T1000 (cell line): ENCODE data around the gene JMJD6.
"Not testable (repeated sequence)": the region's sequence is repeated elsewhere in the genome, so short reads cannot be mapped to it uniquely, and the experiment has no call there.

Source experiments
- DNase-seq: peaks from one replicate; lab custom pipeline; 2025; ENCODE audit warnings: mixed read lengths; lab: John Stamatoyannopoulos, UW

JMJD6 gene

DNA sequence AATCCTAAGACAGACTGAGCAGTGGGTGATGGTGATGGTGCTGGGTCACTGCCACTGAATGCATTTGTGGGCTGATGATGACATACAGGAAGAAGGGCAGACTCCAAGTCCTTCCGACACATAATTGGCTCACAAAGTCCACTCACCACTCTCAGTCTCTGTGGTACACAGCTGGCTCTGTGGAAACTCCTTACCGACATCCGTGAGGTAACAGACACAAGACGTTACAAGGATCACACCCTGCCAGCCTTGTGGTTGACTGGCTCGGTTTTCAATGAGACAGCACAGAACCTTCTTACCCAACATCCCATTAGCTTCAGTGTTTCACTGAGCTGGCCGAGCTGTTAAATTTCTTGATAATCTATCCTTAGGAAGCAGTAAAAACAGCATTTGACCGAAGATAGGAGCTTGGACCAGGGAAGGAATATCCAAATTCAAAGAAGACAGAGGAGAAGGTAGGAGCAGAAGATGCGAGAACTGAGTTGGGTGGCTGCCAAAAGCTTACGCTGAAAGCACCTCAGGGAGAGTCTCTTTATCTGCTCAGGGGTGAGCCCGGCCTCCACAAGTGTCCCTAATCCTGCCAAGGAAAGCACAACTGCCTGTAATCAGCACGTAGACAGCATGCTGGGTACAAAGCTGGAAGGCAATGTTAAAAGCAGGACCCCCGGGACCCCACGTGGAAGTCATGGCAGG lies 10.1 kb downstream of the JMJD6 start:
- peak; percentile 46 for DNase-seq

DNA sequence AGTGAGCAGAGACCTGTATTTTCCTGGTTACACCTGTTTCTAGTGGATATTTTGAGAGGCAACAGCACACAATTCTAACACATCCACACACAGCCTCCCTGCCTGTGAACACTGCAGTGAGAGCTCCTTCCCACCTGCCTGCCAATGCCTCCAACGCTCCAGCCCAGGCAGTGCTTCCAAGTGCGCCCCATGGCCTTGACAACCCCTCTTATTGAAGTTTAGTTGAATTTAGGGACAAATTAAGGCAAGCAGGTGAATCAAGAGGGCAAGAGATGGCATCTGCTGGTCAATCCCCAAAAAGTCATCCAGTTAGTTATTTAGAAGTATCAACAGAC lies 10.9 kb downstream of the JMJD6 start:
- DNase-seq, result no peak

DNA sequence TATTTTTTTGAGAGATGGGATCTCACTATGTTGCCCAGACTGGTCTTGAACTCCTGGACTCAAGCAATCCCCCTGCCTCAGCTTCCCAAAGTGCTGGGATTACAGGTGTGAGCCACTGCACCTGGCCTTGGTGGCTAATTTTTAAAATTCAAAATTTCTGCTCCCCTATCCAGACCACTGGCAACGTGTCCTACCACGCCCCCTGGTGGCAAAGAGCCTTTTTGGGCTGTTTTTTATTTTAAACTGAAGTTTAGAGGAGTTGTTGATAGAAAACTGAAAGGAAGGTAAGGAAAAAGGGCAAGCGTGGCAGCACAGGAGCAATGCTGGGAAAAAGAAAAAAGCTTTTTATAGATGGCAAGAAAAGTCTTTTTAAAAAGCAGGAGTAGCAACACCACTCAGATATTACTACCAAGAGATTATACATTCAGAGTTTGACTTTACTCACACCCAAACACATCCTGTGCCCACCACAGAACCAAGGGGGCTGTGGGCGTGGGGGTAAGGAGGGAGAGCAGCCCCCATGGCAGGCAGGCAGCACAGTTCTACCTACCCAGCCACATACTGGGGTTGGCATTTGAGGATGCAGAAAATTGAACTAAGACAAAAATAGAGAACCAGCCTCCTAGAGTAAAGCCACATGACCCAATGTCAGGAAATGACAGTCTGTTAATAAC lies 11.4 kb downstream of the JMJD6 start:
- DNase-seq, result peak; percentile 25

DNA sequence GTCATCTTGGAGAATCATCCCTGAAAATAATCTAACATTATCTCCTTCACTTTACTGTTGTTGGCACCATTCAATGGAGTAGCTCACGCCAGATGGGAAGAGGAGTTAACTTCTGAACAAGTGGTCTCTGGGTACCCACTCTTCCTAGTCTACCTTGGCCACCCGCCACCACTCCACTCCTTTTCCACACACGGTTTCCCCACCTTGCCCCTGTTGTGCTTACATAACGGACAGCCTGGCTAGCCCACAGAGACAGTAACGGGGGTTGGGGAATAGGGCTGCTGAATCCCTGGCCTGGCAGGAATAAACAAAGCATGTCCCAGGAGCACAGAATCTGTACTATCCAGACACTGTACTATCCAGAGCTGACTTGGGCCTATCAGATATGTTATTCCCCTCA lies 12.1 kb downstream of the JMJD6 start:
- no peak for DNase-seq

DNA sequence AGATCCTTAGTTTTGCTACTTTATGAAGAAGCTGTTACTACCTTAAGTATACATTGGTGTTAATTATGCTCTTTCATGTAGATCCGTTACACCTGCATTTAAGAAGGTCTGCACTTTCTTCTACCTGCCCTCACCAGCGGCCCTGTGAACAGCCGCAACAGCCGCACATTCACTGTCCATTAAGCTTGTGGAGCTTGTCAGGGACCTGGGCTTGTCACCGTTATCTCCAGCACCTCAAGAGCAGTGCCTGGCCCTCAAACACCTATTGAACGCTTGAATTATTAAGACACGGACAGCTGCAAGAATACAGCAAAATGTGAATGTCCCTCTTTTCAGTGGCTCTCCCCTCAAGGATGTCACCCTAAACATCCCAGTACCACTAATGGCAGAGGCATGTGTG lies 12.6 kb downstream of the JMJD6 start:
- no peak for DNase-seq

DNA sequence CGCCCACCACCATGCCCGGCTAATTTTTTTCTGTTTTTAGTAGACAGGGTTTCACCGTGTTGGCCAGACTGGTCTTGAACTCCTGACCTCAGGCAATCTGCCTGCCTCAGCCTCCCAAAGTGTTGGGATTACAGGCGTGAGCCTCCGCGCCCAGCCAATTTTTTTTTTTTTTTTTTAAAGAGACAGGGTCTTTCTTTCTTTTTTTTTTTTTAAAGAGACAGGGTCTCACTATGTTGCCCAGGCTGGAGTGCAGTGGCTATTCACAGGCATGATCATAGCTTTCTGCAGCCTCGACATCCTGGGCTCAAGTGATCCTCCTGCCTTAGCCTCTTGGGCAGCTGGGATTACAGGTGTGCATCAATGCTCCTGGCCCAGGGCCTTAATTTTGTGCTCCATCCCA lies 14.1 kb downstream of the JMJD6 start:
- DNase-seq, result not testable (repeated sequence)

DNA sequence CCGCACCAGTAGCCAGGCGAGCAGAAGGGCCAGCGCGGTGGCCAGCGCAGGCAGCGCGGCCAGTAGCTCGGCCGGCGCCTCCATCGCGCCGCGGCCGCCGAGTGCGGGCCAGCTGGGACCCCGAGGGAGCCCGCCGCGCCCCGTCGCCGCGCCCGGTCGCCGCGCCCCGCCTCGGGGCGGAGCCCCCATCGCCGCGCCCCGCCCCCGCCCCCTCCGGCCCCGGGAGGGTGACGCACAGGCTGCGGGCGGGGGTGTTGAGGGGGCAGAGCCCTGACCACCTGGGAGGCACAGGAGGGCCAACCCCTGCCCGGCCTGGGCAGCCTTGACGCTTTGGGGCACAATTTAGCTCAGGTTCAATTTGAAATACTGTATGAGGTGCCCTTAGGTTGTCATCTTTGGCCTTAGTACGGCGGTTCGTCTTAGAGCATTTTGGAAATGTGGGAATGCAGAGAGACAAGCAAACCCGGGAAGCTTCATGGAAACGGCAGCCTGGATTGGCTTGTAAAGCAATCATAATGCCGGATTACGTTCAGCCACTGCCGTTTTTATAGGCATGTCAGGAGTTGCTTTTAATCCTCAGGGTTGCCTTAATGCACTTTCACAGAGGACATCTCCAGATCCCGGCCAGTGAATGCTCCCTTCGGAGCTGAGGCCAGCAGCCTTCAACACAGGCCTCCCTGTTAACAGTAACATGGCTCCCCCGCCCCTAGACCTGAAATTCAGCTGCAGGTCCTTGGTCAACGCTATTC lies 15.4 kb downstream of the JMJD6 start, which contains the start of gene MXRA7:
MXRA7 (minus strand) TSS at position 103 of the 749 bp plus-strand sequence; CDS start at position 84, 19 bp downstream.
- DNase-seq, result peak; percentile 71

DNA sequence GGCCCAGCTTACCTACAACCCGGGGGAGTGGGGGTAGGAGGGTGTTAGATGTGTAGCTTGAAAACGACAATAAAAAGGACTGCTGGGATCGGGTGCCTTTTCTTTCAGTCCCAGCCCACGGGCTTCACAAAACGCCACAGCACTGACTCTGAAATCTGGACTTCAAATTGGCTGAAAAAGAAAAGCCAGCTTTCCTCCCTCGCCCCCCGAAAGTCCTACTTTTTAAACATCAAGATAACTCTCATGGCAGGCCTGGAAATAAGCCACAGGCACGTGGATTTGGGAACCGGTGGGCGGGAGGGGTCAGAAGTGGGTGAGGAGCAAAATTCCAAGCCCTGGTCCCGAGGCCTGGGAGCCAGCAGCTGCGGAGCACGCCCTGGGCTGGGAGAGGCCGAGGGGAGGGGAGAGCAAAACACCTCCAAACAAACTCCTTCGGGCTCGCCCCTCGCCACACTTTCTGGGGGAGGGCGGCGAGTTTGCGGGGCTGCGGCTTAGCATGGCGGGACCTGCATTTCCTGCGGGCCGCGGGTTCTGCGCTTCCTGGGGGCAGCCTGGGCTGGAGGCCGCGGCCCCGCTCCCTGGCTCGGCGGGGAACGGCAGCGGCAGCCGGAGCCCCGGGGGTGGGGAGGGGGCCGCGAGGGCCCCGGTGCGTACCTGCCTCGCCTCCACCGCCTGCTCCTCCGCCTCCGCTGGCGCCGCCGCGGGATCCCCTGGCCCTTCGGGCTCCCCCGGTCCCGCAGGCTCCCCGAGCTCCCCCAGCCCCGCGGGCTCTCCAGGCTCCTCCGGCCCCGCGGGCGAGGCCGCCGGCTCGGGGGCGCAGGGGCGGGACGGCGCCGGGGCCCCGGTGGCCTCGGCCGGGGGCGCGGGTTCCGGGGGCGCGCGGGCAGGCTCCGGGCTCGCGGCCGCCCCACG lies 16.2 kb downstream of the JMJD6 start:
- not testable (repeated sequence) for DNase-seq

DNA sequence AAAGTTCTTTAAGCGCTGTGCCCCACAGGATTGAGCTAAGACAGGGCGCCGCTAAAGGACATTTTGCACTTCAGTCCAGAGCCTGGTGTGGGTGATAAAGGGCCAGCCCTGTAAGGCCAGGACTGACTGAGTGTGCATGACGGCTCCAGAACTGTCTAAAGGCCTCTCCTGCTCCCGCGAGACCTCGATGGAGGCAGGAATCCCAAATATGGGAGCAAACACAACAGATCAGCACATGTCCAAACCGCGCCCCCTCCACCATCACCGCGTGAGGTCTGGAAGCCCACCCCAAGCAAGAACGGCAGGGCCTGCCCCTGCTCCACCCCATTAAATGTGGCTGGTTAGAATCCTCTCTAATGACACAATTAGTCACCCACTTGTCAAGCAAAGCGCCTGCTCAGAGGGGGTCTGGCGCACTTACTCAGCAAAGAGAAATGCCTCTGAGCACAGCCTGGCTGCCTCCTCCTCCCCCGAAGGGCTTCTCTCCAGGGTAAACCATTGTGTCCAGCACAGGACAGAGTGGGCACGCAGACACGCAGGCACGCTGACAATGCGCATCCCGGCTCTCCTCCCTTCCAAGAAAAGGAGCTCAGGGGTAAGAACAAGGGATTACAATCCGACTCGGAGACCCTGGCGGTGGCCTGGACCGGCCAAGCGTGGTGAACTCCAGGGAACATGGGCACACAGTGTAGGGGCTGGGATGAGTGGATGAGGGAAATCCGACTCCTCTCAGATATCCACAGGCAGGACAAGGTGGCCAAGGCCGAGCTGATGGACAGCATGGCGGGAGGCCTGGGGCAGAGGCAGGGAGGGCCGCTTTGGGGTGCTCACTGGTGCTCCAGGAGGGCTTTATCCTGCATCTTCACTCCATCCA lies 17.1 kb downstream of the JMJD6 start:
- peak; percentile 91 for DNase-seq

DNA sequence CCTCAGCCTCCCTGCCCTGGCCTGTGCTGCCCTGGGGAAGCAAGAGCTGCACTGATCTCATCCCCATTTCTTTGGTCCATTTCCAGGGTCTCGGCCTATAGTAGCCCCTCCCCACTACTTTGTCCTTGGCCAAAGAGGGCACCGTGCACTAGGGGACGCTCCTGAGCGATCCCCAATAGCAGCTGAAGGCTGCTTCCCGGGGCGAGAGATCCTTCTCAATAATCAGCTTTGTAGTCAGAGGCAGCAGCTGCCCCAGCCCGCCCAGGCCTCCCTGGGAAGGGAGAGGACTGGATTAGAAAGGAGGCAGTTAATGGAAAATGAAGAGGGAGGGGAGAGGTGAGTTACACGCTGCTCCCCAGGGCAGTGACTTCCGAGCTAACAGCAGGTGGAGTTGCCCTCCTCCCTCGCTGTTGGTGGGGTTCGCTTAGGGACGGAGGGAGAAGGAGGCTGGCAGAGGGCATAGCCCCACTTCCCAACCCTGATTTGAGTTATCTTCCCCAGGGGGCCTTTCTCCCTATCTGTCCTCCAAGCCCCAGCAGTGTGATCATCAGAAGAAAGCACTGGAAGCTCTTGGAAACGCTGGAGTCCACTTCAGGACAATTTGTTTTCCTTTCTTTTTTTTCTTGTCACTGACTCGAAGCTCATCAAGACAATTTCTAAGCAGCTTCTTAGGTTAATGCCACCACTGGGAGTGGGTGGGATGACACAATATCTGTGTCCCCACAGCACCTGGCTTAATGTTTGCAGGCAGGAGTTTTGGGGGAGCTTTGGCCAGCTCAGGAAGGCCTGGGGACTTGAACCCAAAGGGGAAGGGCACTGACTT lies 18.2 kb downstream of the JMJD6 start:
- no peak for DNase-seq

DNA sequence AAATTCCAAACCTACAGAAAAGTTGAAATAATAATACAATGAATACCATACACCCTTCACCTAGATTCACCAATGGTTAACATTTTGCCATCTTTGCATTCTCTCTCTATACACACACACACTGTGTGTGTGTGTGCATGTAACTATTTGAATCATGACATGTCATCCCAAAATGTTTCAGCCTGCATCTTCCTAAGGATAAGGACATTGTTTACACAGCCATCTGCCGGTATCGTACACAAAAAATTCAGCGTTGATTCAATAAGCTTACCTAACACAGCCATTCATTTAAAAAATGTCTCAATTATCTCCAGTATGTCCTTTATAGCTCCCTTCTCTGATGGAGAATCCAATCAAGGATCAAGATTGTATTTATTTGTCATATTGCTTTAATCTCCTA lies 19.6 kb downstream of the JMJD6 start:
- no peak for DNase-seq

DNA sequence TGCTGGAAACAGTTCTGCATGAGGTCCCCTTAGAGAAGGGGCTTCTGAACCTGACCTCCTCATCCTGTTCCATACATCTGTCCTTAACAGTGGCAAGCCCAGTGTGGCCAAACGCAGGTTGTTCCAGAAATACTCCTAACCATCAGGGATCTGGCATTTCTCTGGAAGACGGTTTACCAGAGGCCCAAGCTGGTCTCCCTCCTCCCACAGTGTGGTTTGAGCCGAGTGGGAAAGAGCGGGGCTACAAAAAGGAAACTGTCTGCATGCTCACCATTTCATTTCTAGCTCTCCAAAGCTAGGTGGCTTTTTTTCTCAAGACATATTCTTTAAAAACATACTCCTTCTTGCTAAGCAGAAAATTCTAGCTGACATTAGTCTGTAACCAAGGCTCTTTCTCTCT lies 21.6 kb downstream of the JMJD6 start:
- no peak for DNase-seq

DNA sequence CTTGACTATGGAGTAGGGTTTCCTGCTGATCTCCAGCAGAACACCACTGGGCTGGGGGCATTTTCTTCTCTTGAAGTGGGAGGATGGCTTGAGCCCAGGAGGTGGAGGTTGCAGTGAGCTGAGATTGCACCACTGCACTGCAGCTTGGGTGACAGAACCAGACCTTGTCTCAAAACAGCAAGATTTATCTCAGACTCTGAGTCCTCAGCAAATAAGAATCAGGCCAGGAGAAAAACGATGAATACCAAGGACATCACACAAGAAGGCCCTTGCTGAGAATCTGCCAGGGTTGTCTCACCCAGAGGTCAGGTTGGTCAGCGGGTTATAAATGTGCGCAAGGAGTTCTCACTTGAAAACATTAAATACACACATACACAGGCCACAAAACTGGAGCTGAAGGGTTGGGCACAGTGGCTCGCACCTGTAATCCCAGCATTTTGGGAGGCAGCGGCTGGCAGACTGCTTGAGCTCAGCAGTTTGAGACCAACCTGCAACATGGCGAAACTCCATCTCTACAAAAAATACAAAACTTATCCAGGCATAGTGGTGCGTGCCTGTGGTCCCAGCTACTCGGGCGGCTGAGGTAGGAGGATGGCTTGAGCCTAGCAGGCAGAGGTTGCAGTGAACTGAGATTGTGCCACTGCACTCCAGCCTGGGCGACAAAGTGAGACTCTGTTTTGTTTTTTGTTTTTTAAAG lies 23.3 kb downstream of the JMJD6 start:
- DNase-seq, result no peak

DNA sequence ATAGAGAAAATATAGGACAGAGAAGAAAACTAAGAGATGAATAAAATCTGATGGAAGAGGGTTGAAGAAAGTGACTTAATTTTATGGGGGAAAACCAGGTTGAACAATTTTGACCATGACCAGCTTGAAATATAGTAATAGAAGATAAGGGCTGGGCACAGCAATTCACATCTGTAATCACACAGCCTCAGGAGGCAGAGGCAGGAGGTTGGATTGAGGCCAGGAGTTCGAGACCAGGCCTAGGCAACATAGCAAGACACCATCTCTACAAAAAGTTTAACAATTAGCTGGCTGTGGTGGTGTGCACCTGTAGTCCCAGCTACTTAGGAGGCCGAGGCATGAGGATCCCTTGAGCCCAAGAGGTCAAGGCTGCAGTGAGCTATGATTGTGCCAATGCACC lies 24.3 kb downstream of the JMJD6 start:
- no peak for DNase-seq

DNA sequence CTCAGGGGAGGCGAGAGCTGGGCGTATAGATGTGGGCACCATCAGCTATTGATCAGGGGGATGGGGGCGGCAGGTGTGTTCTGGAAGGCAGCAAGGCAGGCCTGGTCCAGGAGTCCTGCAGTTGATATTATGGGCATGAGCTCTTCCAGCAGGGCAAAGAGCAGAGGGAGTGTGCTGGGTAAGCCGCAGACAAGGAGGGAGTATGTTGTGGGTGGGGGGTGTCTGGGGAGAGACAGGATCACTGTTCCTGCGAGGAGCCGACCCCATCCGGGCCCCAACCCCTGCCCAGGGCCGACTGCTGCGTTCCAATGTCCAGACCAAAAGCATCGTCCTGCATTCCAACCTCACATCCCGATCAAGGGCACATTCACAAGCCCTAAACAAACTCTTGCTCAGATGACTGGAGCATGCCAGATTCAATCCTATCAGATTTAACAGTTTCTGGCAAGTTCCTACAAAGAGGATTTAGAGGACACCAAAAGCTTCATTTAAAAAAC lies 24.9 kb downstream of the JMJD6 start:
- DNase-seq, result no peak

DNA sequence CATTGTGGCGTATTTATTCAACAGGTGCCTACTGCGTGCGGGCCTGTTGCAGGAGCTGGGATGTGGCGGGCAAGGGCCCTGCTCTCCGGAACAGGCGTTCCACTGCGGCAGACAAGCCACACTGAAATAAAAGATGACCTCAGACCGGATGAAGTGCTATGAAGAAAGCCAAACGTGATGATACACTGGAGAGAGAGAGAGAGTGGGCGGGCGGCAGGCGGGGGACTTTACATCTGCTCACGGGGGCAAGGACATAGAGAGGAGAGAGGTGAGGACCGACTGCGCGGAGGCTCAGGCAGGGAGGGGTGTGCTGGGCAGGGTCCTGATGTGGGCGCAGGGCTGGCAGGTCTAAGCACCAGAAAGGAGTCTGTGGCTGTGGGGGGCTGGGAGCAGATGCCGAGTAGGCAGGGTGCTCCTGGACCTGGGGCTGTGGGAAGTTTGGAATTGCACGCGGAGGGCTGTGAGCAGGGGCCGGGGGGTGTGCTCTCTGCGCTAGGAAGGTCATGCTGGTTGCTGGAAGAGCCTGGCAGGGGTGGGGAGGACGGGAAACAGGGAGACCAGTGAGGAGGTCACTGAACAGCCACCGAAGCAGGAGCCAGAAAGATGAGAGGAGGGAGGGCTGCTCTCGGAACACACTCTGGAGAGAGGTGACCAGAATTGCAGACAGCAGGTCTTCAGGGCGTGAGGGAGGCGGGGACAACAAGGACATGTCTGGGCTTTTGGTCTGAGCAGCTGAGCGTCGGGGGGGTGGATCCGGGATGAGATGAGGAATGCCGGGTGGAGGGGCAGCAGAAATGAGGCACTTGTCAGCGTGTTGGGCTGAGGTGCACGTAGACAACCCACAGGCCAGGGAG lies 25.6 kb downstream of the JMJD6 start:
- no peak for DNase-seq

DNA sequence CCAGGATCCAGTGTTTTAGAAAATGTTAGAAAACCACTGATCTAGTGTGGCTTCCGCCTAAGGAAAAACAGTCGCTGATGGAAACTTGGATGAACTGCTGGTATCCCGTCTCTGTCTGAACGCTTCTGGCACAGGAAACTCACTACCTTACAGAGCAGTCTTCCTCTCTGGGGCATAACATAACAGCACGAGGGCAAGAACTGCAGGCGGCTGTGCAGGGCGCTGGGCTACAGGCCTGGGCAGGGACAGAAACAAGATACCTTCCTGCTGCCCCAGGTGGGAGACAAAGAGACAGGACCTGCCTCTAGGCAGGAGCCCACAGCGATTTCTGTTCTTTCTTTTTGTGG lies 26.2 kb downstream of the JMJD6 start:
- DNase-seq, result no peak

DNA sequence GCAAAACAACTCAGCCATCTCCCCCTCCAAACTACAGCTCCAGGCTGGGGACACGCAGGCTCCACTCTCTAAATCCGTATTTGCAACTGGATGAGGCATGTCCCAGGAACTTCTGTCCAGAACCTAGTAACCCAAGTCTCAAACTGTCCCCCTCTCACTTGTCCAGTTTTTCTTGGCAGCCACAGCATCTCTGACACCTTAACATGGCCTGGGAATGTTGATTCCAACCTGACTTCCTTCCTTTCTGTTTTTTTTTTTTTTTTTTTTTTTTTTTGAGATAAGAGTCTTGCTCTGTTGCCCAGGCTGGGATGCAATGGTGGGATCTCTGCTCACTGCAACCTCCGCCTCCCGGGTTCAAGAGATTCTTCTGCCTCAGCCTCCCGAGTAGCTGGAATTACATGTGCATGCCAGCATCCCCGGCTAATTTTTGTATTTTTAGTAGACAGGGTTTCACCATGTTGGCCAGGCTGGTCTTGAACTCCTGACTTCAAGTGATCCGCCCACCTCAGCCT lies 27.9 kb downstream of the JMJD6 start:
- DNase-seq, result not testable (repeated sequence)
